Fibroblast of the conjunctiva (primary cell): Measurements from ENCODE around the gene PRRT1B.
"Not testable (repeated sequence)": the region's sequence is repeated elsewhere in the genome, so short reads cannot be mapped to it uniquely, and the experiment has no call there.

Experiments
- DNase-seq: peaks from one replicate; pipeline ENCODE4 v3.0.0-alpha.2; 2010; ENCODE audit warnings: low read depth

Gene PRRT1B

GRCh38 chr9:131545003-131545785, at the start of gene PRRT1B:
PRRT1B (plus strand) TSS chr9:131545523; CDS start chr9:131545616, 93 bp downstream.
- no peak for DNase-seq

DNA sequence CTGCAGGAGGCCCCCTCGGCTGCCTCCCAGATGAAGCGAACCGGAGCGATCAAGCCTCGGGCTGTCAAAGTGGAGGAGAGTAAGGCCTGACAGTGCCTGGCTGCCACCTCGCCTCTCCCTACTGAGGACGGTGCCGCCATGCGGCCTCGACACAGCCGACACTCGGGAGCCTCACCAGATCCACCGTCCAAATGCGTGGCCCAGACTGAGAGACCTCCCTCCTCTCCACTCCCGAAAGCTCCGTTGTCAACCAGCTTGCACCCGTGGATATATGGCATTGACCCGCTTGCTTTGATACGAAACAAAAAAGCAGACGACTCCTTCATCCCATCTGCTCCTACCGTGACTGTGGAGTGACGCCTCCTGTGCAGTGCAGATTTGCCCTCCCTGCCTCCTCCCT, 49.5 kb upstream of the PRRT1B start:
- no peak for DNase-seq

GRCh38 chr9:131496844-131497405, 48.4 kb upstream of the PRRT1B start:
- no peak for DNase-seq

DNA sequence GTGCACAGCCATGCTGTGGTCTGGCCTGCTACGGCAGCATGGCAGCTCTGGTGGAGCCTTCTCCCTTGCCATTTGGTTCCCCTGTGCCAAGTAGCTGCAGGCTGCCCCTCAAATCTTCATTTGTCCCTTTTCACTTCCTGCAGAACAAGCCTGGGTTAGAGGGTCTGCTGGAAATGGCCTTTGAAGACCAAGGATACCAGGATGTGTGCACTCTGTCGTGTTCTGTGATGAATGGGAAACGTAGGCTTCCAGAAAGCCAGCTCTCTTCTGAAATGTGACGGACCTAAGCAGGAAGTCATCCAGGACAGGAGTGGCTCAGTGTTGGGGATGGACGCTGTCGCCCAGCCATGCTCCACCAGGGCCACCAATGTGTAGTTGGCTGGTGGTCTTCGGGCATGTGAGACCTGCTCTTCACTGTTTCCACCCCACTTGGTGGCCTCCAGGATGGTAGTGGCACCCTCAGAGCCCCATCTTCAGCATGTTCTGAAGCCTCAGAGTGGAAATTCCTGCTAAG, 46.0 kb upstream of the PRRT1B start:
- DNase-seq, result no peak

DNA sequence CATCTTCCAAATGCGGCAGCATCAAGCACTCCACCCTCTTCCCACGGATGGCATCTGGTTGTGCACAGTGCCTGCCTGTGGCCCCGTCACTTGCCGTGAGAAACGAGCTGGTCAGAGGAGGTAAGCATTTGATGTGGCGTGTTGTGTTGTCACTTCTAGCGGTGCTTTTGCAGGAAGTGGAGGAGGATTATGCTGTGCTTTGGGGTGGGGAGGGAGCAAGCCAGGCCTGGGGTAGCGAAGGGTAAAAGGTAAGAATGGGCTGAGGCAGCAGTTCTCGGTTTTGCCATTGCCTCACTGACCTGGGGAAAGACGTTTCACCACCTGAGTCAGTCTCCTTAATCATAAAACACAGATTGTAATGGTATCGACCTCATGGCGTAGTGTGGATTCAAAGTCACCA, 44.9 kb upstream of the PRRT1B start:
- DNase-seq, result no peak

GRCh38 chr9:131500939-131501541, 44.3 kb upstream of the PRRT1B start:
- no peak for DNase-seq

- DNase-seq, result peak; percentile 62
Measured at GRCh38 chr9:131502781-131503625, 42.3 kb upstream of the PRRT1B start, which contains the start of gene POMT1. POMT1 (plus strand) TSS chr9:131502918; CDS start chr9:131504219, 1,301 bp downstream.

DNA sequence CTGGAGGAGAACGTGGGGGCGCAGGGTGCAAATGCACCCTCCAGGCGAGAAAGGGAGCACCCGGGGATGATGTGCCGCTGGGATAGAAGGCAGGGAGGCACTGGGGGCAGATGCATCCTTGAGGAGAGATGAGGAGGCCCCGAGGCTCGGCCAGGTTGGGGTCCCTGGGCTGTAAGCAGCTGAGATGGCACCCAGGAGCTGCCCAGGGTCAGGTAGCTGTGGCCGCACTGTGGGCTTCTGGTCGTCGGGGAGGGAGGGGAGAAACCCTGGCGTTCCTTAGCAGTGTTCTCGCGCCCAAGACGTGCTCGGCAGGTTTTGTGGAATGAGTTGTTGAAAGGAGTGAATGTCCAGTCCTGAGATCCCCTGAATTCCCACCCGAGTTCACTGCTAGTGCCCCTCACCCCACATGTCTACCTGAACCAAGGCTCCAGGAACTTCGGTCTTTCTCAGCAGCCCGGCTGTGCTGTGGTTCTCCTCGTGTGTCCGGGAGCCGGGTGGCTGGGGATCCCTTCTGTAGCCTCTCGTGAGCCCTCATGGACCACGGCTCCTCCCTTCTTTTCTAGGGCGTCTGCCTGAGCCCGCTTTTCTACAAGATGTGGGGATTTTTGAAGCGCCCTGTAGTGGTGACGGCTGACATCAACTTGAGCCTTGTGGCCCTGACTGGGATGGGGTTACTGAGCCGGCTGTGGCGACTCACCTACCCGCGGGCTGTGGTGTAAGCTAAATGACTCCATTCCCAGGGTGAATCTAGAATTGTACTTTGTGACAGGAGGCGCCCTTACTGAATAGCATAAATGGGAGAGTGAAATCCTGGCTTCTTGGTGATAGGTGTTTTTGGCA, 41.5 kb upstream of the PRRT1B start:
- DNase-seq, result no peak

GRCh38 chr9:131505012-131505411, 40.3 kb upstream of the PRRT1B start:
- no peak for DNase-seq

- no peak for DNase-seq
Measured at GRCh38 chr9:131511416-131511815, 33.9 kb upstream of the PRRT1B start.

- no peak for DNase-seq
Measured at GRCh38 chr9:131511880-131512279, 33.4 kb upstream of the PRRT1B start.

DNA sequence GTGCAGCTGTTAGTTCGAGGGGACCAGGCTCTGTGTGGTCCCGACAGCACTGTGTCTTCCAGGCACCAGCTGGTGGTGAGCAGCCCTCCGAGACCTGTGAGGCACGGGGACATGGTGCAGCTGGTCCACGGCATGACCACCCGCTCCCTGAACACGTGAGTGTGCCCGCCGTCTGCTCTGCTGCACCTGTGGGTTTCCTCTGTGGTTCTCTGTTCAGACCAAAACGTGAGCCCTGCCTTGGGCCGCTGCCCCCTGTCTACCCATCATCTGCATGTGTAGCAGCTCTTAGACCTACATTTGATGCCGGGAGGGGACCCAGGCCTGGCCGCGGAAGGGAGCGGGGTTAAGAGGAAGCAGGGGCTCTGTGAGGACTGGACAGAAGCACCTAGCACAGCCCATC, 32.1 kb upstream of the PRRT1B start:
- no peak for DNase-seq

DNA sequence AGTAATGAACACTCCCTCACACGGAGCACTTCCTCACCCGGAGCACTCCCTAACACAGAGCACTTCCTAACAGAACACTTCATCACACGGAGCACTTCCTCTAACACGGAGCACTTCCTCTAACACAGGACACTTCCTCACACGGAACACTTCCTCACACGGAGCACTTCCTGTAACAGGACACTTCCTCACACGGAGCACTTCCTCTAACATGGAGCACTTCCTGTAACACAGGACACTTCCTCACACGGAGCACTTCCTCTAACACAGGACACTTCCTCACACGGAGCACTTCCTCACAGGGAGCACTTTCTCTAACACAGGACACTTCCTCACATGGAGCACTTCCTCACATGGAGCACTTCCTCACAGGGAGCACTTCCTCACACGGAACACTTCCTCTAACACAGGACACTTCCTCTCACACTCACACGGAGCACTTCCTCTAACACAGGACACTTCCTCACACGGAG, 29.7 kb upstream of the PRRT1B start:
- not testable (repeated sequence) for DNase-seq

DNA sequence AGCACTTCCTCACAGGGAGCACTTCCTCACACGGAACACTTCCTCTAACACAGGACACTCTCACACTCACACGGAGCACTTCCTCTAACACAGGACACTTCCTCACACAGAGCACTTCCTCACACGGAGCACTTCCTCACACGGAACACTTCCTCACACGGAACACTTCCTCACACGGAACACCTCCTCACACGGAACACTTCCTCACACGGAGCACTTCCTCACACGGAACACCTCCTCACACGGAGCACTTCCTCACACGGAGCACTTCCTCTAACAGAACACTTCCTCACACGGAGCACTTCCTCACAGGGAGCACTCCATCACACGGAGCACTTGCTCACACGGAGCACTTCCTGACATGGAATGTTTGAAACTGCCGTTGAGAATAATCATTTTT, 29.2 kb upstream of the PRRT1B start:
- no peak for DNase-seq

GRCh38 chr9:131516930-131517329, 28.4 kb upstream of the PRRT1B start:
- DNase-seq, result no peak

GRCh38 chr9:131517761-131518190, 27.5 kb upstream of the PRRT1B start:
- DNase-seq, result no peak

- no peak for DNase-seq
Measured at GRCh38 chr9:131518553-131518952, 26.8 kb upstream of the PRRT1B start.

GRCh38 chr9:131520503-131520902, 24.8 kb upstream of the PRRT1B start:
- no peak for DNase-seq

- DNase-seq, result no peak
Measured at GRCh38 chr9:131521203-131521602, 24.1 kb upstream of the PRRT1B start.

DNA sequence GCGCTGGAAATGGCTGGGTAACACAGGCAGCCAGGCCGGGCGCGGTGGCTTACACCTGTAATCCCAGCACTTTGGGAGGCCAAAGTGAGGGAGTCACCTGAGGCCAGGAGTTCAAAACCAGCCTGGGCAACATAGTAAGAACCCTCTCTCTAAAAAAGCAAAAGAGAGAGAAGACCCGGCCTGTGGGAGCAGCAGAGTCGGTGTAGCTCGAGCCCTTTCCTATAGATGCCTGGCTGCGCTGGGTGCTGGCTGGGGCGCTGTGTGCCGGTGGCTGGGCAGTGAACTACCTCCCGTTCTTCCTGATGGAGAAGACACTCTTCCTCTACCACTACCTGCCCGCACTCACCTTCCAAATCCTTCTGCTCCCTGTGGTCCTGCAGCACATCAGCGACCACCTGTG, 23.5 kb upstream of the PRRT1B start:
- DNase-seq, result no peak
